Activated B cell treated with CpG ODN at 0.5 μM for 24 hours (primary cell): ENCODE measurements around the gene PVR. TPM values are rescaled to one million over a fixed set of nuclear protein-coding genes. Genes with fewer than 3 reads are reported as not detected.
"Not testable (repeated sequence)": the region's sequence is repeated elsewhere in the genome, so short reads cannot be mapped to it uniquely, and the experiment has no call there.

Experiments used
- ATAC-seq: fragments of 200-7000 bp; cut with Tn5 transposase; one replicate; pipeline ENCODE4 v1.10.0; 2021; ENCODE audit warnings: low read depth, mild to moderate bottlenecking, moderate library complexity
- CTCF ChIA-PET: fragments of 350-600 bp; sonication (Branson Sonifier 250); formaldehyde crosslinking; loops from one replicate; lab custom pipeline; 2021; ENCODE audit warnings: antibody characterized with exemption; lab: Charles Lee
- POLR2A ChIA-PET: fragments of 350-600 bp; sonication (Branson Sonifier 250); formaldehyde crosslinking; loops from one replicate; lab custom pipeline; 2021; ENCODE audit warnings: antibody characterized with exemption; lab: Charles Lee
- DNase-seq: peaks from one replicate; pipeline ENCODE4 v3.0.0; 2022
- H3K27ac Mint-ChIP-seq: one replicate; pipeline ENCODE4 v1.8.0; 2020; ENCODE audit warnings: mixed read lengths
- H3K27me3 Mint-ChIP-seq: one replicate; pipeline ENCODE4 v1.8.0; 2021; ENCODE audit warnings: mixed read lengths
- H3K36me3 Mint-ChIP-seq: one replicate; pipeline ENCODE4 v1.8.0; 2021; ENCODE audit warnings: low read depth, mixed read lengths
- H3K4me1 Mint-ChIP-seq: one replicate; pipeline ENCODE4 v1.8.0; 2021; ENCODE audit warnings: mixed read lengths
- H3K4me3 Mint-ChIP-seq: one replicate; pipeline ENCODE4 v1.8.0; 2020; ENCODE audit warnings: mild to moderate bottlenecking, mixed read lengths
- H3K9me3 Mint-ChIP-seq: one replicate; pipeline ENCODE4 v1.8.0; 2020; ENCODE audit warnings: mixed read lengths
- intact Hi-C: fragments of 100-400 bp; cut with micrococcal nuclease; formaldehyde crosslinking; loops from one replicate; pipeline ENCODE4 v1.15.1; 2024
- total RNA-seq: library from RNA; stranded (reverse); gene quantifications from 2 replicates; pipeline ENCODE4 v1.2.3, GENCODE V29; 2022
- TF ChIP-seq, protein P1 (sequence below): fragments of 200-600 bp; IDR thresholded peaks from one replicate; pipeline ENCODE4 v1.8.0; 2022; ENCODE audit warnings: antibody characterized with exemption, mild to moderate bottlenecking

PVR gene
- total RNA-seq, 1 donor from 2014 or later, result not detected

DNA sequence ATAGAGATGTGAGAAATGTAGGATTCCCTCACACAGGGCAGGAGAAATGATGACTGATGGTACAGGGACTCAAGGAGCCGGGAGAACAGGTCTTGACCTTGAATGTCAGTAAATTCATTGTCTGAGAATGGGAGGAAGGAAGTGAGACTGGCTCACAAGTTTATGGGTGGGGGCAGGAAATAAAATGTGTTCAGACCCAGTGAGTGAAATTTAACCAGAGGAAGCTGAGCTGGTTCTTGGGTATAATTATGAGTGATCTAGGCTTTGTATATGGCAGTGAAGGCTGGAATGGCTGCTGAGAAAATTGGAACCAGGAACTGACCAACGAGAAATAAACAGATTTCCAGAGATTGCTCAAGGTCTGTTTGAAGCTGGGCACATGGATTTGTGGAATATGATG is 36.7 kb upstream of the PVR start:
- ChIA-PET POLR2A (no interaction called here), CTCF (no interaction called here)
- H3K9me3 Mint-ChIP-seq, result peaks cover 2% of the 10 kb centered on the region
- ATAC-seq (no peak), DNase-seq (no peak)
- intact Hi-C loops, result no loop called here
- peaks cover 8% of the 10 kb centered on the region for H3K27me3 Mint-ChIP-seq
- no peak overlapping the region for H3K27ac Mint-ChIP-seq
- H3K4me1 Mint-ChIP-seq, result peaks cover 10% of the 10 kb centered on the region
- no peak overlapping the region for H3K4me3 Mint-ChIP-seq
- no peaks in the 10 kb centered on the region for H3K36me3 Mint-ChIP-seq
- TF ChIP-seq, protein P1, sequence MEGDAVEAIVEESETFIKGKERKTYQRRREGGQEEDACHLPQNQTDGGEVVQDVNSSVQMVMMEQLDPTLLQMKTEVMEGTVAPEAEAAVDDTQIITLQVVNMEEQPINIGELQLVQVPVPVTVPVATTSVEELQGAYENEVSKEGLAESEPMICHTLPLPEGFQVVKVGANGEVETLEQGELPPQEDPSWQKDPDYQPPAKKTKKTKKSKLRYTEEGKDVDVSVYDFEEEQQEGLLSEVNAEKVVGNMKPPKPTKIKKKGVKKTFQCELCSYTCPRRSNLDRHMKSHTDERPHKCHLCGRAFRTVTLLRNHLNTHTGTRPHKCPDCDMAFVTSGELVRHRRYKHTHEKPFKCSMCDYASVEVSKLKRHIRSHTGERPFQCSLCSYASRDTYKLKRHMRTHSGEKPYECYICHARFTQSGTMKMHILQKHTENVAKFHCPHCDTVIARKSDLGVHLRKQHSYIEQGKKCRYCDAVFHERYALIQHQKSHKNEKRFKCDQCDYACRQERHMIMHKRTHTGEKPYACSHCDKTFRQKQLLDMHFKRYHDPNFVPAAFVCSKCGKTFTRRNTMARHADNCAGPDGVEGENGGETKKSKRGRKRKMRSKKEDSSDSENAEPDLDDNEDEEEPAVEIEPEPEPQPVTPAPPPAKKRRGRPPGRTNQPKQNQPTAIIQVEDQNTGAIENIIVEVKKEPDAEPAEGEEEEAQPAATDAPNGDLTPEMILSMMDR, result no peak

DNA sequence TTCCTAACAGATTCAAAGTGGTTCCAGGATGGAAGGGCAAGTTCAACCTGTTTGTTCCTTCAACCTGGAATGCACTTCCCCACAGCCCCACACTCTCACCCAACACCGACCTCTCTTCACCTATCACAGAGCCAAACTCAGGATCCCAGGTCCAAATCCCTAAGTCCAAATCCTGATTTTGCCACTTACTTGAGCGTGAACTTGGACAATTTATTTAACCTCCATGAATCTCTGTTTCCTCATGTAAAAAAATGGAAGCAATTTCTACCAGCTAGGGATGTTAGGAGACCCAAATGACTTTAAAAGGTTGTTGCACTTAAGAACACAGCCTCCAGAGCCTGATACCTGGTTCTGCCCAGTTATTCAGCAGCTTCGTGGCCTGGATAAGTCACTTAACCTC is 35.8 kb upstream of the PVR start:
- Mint-ChIP-seq H3K27me3 (peaks cover 10% of the 10 kb centered on the region), H3K4me3 (no peak overlapping the region), H3K27ac (no peak overlapping the region), H3K9me3 (peaks cover 2% of the 10 kb centered on the region), H3K36me3 (no peaks in the 10 kb centered on the region), H3K4me1 (peaks cover 10% of the 10 kb centered on the region)
- ChIA-PET CTCF (no interaction called here), POLR2A (no interaction called here)
- no peak for ATAC-seq
- no peak for DNase-seq
- intact Hi-C loops, result no loop called here
- TF ChIP-seq, protein P1, result no peak

GRCh38 chr19:44608391-44608821 is 35.3 kb upstream of the PVR start:
- ATAC-seq, result no peak
- intact Hi-C loops, result no loop called here
- ChIA-PET POLR2A (no interaction called here), CTCF (no interaction called here)
- Mint-ChIP-seq H3K36me3 (no peaks in the 10 kb centered on the region), H3K9me3 (peaks cover 2% of the 10 kb centered on the region), H3K27ac (no peak overlapping the region), H3K4me3 (no peak overlapping the region), H3K27me3 (peaks cover 9% of the 10 kb centered on the region), H3K4me1 (peaks cover 10% of the 10 kb centered on the region)
- TF ChIP-seq, protein P1, result no peak
- DNase-seq, result no peak

GRCh38 chr19:44609219-44609618 is 34.5 kb upstream of the PVR start:
- CTCF ChIA-PET, result no interaction called here

DNA sequence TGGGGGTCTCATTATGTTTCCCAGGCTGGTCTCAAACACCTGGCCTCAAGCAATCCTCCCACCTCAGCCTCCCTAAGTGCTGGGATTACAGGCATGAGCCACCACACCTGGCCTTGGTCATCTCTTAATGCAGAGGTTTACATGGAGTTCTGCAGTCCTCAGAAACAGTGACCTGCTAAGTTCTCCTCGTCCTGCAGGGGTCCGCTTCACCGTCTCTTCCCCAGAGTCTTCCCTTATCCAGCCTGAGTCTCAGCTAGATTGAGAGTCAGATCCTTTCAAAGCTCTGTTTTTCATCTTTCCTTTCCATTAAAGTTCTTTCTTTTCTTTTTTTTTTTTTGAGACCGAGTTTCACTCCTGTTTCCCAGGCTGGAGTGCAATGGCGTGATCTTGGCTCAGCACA is 33.2 kb upstream of the PVR start:
- H3K27me3 Mint-ChIP-seq, H3K9me3 Mint-ChIP-seq, ATAC-seq, DNase-seq, H3K27ac Mint-ChIP-seq, POLR2A ChIA-PET, intact Hi-C loops, CTCF ChIA-PET, H3K36me3 Mint-ChIP-seq, H3K4me3 Mint-ChIP-seq: not testable (repeated sequence)
- H3K4me1 Mint-ChIP-seq, result peaks cover 10% of the 10 kb centered on the region

More at GRCh38 chr19:44609219-44609618, 34.5 kb upstream of the PVR start:
- Mint-ChIP-seq H3K27me3 (peaks cover 9% of the 10 kb centered on the region), H3K4me1 (peaks cover 10% of the 10 kb centered on the region), H3K36me3 (no peaks in the 10 kb centered on the region), H3K27ac (no peak overlapping the region), H3K9me3 (peaks cover 2% of the 10 kb centered on the region), H3K4me3 (no peak overlapping the region)
- POLR2A ChIA-PET, result no interaction called here
- ATAC-seq, result no peak
- no peak for DNase-seq
- TF ChIP-seq, protein P1, result no peak
- intact Hi-C loops, result no loop called here

DNA sequence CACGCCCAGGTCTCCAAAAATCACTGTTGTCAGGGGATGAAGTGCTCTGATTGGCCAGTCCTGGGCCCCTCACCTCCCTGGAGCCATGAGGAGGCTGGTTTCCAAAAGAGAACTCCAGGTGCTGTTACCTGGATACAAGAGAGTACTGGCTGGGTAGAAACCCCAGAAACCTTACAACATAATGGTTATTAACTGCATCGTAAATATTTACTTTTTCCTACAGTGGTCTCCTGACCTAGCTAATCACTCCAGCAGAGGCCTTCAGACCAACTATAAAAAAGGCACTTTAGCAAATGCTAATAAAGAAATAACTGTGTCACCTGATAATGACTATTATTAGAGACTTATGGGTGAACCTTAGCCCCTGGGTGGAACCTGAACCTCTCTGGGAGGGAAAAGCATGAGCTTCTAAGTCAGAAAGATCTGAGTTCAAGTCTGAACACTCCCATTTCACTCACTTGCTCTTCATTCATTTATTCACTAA is 31.9 kb upstream of the PVR start:
- Mint-ChIP-seq H3K9me3 (no peaks in the 10 kb centered on the region), H3K4me1 (peaks cover 10% of the 10 kb centered on the region), H3K27ac (no peak overlapping the region), H3K36me3 (no peaks in the 10 kb centered on the region), H3K27me3 (peaks cover 7% of the 10 kb centered on the region), H3K4me3 (no peak overlapping the region)
- intact Hi-C loops, result no loop called here
- ChIA-PET CTCF (interaction anchor here (0.7 kb wide), 1 partner anchor 11 kb away, joined by 3 read pairs; no protein-coding TSS in a partner anchor), POLR2A (no interaction called here)
- DNase-seq (no peak), ATAC-seq (no peak)
- TF ChIP-seq, protein P1, result no peak
